Lung microvascular endothelial cell (primary cell): ENCODE data around the gene TEFM. TPM values are rescaled to one million over a fixed set of nuclear protein-coding genes. Genes with fewer than 3 reads are reported as not detected.
A peak's percentile ranks its signal among the peaks of the same experiment; 100 is the strongest.
"Not testable (repeated sequence)": the region's sequence is repeated elsewhere in the genome, so short reads cannot be mapped to it uniquely, and the experiment has no call there.

Experiments
- DNase-seq, 2 donors: peaks; one replicate each; pipeline versions ENCODE4 v3.0.0 to v3.0.0-alpha.2; 2010; ENCODE audit warnings: low read depth in 2 of 2
- total RNA-seq: library from RNA; depleted of rRNA; stranded (reverse); fragments of >200 nt; gene quantifications from 2 replicates; pipeline ENCODE4 v1.2.1, GENCODE V29; 2014

Gene TEFM
- 4.6 and 7.1 TPM in 2 replicates for total RNA-seq

GRCh38 chr17:30906101-30906911, at the start of gene TEFM:
Gene TEFM (minus strand): TSS chr17:30906238. CDS start chr17:30906198, 40 bp downstream.
- peak; percentile 93 to 94 for DNase-seq

GRCh38 chr17:30954046-30954830, 48.2 kb upstream of the TEFM start:
- no peak for DNase-seq

- no peak for DNase-seq
These were observed 46.8 kb upstream of the TEFM start for GRCh38 chr17:30952638-30953393.

GRCh38 chr17:30950669-30951399, 44.8 kb upstream of the TEFM start:
- DNase-seq: peak; percentile 53 to 93

- no peak for DNase-seq
These were observed 44.2 kb upstream of the TEFM start for GRCh38 chr17:30950189-30950588.

GRCh38 chr17:30947796-30948195, 41.8 kb upstream of the TEFM start:
- no peak for DNase-seq

- DNase-seq: no peak
These were observed 36.5 kb upstream of the TEFM start for GRCh38 chr17:30942308-30943079.

GRCh38 chr17:30939051-30939689, 33.1 kb upstream of the TEFM start:
- DNase-seq: peak in 1 of 2 donors; percentile 22

- no peak for DNase-seq
These were observed 27.9 kb upstream of the TEFM start for GRCh38 chr17:30933966-30934365.

GRCh38 chr17:30931582-30931981, 25.5 kb upstream of the TEFM start:
- DNase-seq: not testable (repeated sequence)

GRCh38 chr17:30930495-30930894, 24.5 kb upstream of the TEFM start:
- no peak for DNase-seq

- not testable (repeated sequence) for DNase-seq
These were observed 23.8 kb upstream of the TEFM start for GRCh38 chr17:30929861-30930260.

GRCh38 chr17:30929081-30929633, 23.1 kb upstream of the TEFM start:
- DNase-seq: no peak

- DNase-seq: no peak
These were observed 22.5 kb upstream of the TEFM start for GRCh38 chr17:30928584-30928983.

GRCh38 chr17:30927756-30928155, 21.7 kb upstream of the TEFM start:
- no peak for DNase-seq

- DNase-seq: no peak
These were observed 20.5 kb upstream of the TEFM start for GRCh38 chr17:30926516-30926915.

GRCh38 chr17:30924341-30924740, 18.3 kb upstream of the TEFM start:
- DNase-seq: no peak

GRCh38 chr17:30922235-30923030, 16.4 kb upstream of the TEFM start:
- no peak for DNase-seq
